ENCODE measurements around the gene SAG.

DNA sequence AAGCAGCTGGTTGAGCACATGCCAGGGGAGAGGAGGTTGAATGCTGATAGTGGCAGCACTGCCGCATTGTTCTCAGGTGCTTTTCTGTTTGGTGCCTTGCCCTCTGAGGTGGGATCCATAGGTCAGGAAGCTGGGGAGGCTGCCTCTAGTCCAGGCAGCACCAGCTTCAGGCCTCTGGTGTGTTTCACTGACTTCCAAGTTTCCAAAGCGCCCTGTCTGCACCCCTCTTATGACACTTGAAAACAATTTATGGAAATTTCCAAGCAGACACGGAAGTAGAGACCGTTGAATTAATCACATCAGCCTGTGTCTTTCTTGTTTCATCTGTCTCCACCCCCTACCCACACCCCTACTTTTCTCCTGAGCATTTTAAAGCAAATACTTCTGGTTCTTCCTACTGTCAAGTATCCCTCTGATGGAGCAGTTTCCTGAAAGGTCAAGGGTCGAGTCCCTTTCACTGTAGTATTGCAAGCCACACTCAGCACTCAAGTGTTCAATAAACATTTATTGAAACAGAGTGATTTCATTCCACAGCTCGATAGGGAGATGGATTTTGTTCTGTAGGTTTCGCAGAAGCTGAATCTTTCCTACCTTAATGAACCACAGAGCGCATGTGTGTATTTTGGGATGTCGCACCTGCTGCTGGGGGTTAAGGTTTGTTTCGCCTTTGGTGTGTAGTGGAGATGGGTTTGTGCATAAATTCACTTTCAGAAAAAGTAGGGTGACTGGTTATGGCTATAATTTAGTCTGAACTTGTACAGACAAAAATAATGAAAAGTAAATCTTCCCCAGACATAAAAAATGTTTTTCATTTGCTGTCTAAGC lies 68.1 kb downstream of the SAG start:
- TF ChIP-seq POLR2A (IDR thresholded peaks at IDR 0.05) = no peak
- TF ChIP-seq, protein P1, sequence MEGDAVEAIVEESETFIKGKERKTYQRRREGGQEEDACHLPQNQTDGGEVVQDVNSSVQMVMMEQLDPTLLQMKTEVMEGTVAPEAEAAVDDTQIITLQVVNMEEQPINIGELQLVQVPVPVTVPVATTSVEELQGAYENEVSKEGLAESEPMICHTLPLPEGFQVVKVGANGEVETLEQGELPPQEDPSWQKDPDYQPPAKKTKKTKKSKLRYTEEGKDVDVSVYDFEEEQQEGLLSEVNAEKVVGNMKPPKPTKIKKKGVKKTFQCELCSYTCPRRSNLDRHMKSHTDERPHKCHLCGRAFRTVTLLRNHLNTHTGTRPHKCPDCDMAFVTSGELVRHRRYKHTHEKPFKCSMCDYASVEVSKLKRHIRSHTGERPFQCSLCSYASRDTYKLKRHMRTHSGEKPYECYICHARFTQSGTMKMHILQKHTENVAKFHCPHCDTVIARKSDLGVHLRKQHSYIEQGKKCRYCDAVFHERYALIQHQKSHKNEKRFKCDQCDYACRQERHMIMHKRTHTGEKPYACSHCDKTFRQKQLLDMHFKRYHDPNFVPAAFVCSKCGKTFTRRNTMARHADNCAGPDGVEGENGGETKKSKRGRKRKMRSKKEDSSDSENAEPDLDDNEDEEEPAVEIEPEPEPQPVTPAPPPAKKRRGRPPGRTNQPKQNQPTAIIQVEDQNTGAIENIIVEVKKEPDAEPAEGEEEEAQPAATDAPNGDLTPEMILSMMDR (IDR thresholded peaks at IDR 0.05) = no peak

All from transverse colon (tissue), 3 donors.